RWPE1 (cell line): ENCODE measurements around the gene GPR32.
"Not testable (repeated sequence)": the region's sequence is repeated elsewhere in the genome, so short reads cannot be mapped to it uniquely, and the experiment has no call there.

Experiments used
- CTCF ChIA-PET: fragments of 350-600 bp; sonication (Branson Sonifier 250); formaldehyde crosslinking; extraction: SDS; loops from one replicate; lab custom pipeline; 2021; lab: Yijun Ruan, JAX
- POLR2A ChIA-PET: fragments of 400-600 bp; formaldehyde crosslinking; extraction: SDS; loops from one replicate; lab custom pipeline; 2020; ENCODE audit warnings: antibody characterized with exemption; ENCODE audit not compliant: low non-redundant PET; lab: Yijun Ruan, JAX
- DNase-seq: peaks from one replicate; pipeline ENCODE4 v3.0.0; 2012; ENCODE audit warnings: low spot score
- H3K27ac ChIP-seq: fragments of 450-650 bp; 2 replicates; pipeline ENCODE4 v1.5.1; 2017
- TF ChIP-seq, protein P1 (sequence below): fragments of 450-650 bp; conservative IDR thresholded peaks from 2 replicates; pipeline ENCODE4 v1.5.1; 2017; ENCODE audit warnings: low read depth, mild to moderate bottlenecking

The GPR32 gene, protein sequence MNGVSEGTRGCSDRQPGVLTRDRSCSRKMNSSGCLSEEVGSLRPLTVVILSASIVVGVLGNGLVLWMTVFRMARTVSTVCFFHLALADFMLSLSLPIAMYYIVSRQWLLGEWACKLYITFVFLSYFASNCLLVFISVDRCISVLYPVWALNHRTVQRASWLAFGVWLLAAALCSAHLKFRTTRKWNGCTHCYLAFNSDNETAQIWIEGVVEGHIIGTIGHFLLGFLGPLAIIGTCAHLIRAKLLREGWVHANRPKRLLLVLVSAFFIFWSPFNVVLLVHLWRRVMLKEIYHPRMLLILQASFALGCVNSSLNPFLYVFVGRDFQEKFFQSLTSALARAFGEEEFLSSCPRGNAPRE

DNA sequence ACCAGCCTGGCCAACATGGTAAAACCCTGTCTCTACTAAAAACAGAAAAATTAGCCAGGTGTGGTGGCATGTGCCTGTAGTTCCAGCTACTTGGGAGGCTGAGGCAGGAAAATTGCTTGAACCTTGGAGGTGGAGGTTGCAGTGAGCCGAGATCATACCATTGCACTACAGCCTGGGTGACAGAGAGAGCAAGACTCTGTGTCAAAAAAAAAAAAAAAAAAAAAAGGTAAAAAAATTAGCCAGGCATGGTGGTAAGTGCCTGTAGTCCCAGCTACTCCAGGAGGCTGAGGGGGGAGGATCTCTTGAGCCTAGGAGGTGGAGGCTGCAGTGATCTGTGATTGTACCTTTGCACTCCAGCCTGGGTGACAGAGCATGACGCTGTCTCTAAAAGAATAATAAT, at the start of gene GPR32:
GPR32 (plus strand) TSS at position 301 of the 400 bp plus-strand sequence. CDS start 137 bp downstream, outside the sequence.
- DNase-seq, POLR2A ChIA-PET, CTCF ChIA-PET, H3K27ac ChIP-seq: not testable (repeated sequence)

DNA sequence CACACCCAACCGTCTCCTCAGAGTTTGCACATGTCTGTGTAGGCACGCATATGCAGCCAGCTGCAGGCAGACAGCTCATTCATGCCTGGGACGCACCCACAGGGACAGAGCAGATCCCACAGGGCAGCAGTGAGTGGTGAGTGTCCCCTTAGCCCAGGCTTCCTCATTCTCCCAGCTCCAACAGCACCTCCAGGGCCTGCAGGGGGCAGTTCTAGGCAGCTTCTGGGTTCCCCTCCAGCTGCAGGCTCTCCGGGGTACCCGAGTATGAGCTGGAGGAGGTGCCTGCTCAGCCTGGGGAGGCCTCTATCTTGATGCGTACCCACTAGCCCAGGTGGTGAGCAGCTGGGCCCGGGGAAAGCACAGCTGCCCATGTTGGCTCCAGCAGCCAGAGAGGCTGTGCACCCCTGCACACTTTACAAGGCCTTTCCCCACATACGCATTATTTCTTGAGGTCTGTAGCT, 49.3 kb upstream of the GPR32 start:
- H3K27ac ChIP-seq: peak overlapping the region; percentile 67
- ChIA-PET POLR2A (no interaction called here), CTCF (interaction anchor here (0.8 kb wide), 1 partner anchor 63 kb away, joined by 5 read pairs; no protein-coding TSS in a partner anchor)
- TF ChIP-seq, protein P1, sequence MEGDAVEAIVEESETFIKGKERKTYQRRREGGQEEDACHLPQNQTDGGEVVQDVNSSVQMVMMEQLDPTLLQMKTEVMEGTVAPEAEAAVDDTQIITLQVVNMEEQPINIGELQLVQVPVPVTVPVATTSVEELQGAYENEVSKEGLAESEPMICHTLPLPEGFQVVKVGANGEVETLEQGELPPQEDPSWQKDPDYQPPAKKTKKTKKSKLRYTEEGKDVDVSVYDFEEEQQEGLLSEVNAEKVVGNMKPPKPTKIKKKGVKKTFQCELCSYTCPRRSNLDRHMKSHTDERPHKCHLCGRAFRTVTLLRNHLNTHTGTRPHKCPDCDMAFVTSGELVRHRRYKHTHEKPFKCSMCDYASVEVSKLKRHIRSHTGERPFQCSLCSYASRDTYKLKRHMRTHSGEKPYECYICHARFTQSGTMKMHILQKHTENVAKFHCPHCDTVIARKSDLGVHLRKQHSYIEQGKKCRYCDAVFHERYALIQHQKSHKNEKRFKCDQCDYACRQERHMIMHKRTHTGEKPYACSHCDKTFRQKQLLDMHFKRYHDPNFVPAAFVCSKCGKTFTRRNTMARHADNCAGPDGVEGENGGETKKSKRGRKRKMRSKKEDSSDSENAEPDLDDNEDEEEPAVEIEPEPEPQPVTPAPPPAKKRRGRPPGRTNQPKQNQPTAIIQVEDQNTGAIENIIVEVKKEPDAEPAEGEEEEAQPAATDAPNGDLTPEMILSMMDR: no peak
- no peak for DNase-seq

DNA sequence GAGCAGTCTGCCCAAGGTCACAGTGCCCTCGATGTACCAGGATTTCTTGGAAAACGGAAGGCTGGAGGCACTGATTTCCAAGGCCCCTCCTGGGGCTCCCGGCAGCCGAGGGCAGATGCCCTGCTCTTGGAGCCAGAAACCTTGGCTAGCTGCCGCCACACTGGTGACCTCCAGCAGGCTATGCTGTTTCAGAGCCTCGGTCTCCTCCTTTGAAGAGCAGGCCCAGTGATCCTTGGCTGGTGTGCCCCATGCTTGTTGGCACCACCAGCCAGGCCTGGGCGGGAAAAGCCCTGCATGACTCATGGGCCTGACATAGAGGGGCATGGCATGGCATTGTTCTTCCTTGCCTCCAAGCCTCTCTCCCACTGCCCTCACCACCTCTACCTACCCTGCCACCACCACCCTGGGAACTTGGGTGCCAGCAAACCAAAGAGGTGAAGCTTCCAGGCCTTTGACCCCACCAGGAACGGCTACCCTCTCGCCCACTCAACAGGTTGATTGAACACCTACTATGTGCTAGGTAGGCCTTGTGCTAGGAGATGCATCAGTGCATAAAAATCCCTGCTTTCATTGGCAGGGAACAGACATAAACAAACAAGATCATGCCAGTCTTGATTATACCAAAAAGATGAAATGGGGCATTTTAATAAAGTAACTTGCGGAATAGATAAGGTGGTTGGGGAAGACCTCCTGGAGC, 48.7 kb upstream of the GPR32 start:
- H3K27ac ChIP-seq: peak overlapping the region; percentile 67
- POLR2A ChIA-PET: interaction anchor here (1.0 kb wide), 1 partner anchor 58 kb away, joined by 3 read pairs; no protein-coding TSS in a partner anchor
- TF ChIP-seq, protein P1: no peak
- CTCF ChIA-PET: no interaction called here
- no peak for DNase-seq

DNA sequence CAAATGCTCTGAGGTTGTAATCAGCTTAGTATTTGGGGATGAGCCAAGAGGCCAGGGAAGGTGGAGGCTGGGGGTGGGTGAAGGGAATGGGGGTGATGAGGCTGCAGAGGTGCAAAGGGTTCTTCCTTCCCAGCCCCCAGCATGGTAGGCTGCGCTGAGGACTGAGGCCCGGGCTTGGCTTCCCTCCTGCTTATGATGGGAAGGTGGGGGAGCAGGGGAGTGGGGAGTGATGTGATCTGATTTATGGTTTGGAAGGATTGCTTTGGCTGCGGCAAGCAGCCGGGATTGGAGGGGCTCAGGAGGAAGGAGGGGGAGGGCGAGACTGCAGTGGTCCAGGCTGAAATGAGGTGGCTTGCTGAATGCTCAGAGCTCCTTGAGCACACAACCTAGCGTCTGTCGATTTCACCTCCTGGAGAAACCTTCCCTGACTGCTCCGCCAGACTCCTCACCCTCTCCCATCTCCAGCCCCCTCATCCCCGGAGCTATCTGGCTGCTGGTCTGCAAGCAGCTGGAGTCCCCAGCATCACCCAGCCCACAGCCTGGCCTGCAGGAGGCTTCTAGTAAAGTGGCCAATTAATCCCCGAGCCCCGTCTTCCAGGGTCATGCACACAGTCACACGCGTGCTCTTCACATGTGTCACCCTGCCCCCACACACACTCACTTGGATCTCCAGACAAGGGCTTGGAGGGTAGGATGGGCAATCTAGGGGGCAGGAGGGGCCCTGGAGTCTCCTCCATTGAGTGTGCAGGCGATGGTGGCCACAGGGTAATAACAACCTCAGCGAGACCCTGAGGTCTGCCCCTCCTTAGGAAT, 47.9 kb upstream of the GPR32 start:
- no peak for DNase-seq
- TF ChIP-seq, protein P1: no peak
- 0 out of 2 replicates have a peak overlapping the region, but pooled peaks have one; percentile 8 for H3K27ac ChIP-seq
- ChIA-PET POLR2A (interaction anchor here (1.0 kb wide), 1 partner anchor 57 kb away, joined by 3 read pairs; no protein-coding TSS in a partner anchor), CTCF (interaction anchor here (0.7 to 1.2 kb wide), 3 partner anchors 9 to 199 kb away, joined by 3 to 4 read pairs (median 3); no protein-coding TSS in a partner anchor)

DNA sequence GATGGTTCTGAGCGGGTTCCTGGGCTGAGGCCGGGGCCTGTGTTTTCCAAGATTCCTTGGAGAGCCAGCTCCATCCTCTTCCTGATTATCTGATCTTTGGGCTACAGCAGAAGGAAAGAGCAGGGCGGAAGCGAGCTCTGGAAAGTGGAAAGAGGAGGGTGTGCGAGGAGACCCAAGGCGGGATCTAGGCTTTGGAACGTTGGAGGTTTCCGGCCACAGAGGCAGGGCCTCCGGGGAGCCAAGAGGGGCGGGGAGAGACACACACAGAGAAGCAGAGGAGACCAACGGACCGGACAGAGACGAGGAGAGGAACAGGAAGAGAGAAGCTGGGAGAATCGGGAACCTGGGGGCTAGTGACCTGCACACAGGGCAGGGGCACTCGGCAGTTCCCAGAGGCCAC, 47.2 kb upstream of the GPR32 start, which contains the start of gene CLEC11A:
CLEC11A (plus strand) TSS at position 296 of the 400 bp plus-strand sequence. CDS start 162 bp downstream, outside the sequence.
- no peak for DNase-seq
- ChIA-PET POLR2A (no interaction called here), CTCF (interaction anchor here (0.7 to 1.2 kb wide), 3 partner anchors 9 to 199 kb away, joined by 3 to 4 read pairs (median 3); no protein-coding TSS in a partner anchor)
- peak within 1 kb of the TSS; percentile 85 for H3K27ac ChIP-seq
- TF ChIP-seq, protein P1: no peak

DNA sequence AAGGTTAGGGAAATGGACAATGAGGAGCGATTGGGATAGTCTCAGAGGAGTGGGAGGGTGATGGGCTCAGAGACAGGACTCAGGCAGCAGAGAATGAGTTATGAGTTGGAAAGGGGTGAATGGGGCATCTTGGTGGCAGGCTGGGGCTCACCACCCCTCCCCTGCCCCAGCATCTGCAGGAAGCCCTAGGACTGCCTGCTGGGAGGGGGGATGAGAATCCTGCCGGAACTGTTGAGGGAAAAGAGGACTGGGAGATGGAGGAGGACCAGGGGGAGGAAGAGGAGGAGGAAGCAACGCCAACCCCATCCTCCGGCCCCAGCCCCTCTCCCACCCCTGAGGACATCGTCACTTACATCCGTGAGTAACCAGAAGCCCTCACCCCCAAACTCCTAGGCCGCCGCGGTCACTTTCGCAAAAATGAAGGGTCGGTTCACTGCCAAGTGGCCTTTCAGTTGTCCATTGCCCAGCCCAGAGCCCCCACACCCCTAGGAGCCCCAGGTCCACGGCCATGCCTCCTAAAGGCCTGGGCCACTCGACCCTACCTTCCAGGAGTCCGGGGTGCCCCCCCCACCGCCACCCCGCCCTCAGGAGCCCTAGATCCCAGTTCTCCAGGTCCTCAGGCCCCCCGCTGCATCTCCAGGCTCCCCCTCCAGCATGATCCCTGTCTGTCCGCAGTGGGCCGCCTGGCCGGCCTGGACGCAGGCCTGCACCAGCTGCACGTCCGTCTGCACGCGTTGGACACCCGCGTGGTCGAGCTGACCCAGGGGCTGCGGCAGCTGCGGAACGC, 46.3 kb upstream of the GPR32 start:
- DNase-seq: no peak
- peak overlapping the region; percentile 85 for H3K27ac ChIP-seq
- TF ChIP-seq, protein P1: no peak
- ChIA-PET CTCF (interaction anchor here (0.6 to 1.6 kb wide), 13 partner anchors 10 to 433 kb away, joined by 3 to 9 read pairs (median 3); partner anchors contain the start of gene KLK7), POLR2A (no interaction called here)
